Right lobe of liver (tissue), 4 donors: ENCODE data around the gene FSTL4.

Source experiments
- POLR2A ChIP-seq: fragments of 450-650 bp; IDR thresholded peaks from one replicate; pipeline ENCODE4 v1.6.1; 2017; ENCODE audit warnings: antibody characterized with exemption, mild to moderate bottlenecking
- TF ChIP-seq, protein P1 (sequence below), 4 donors: fragments of 200-600 bp in 3 of 4; fragments of 450-650 bp in 1 of 4; IDR thresholded peaks; one replicate each; pipeline versions ENCODE4 v1.5.1 to v1.8.0; 2016 to 2022; ENCODE audit warnings: antibody characterized with exemption in 4 of 4, mild to moderate bottlenecking in 2 of 4
- donor health status: DM: no; HTN: no; CAD: no.
- donor health status: DM: no; HTN: no; CAD: no.
- donor health status: DM: no; HTN: yes; CAD: no.

DNA sequence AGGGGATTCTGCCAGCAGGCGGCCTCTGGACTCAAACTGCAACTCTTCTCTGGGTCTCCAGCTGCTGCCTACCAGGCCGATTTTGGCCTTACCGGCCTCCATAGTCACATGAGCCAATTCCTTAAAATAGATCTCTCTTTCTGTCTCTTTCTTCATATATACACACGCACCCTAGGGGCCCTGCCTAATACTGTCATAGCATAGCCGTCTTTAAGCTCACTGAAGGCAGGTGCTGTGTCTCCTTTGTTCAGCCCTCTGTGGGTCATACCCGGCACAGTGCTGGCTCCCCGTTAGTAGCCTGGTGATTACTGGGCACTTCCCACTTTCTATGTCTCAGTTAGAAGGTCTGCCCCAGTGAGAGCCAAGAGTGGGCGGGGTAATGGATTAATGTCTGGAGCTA lies 419.6 kb downstream of the FSTL4 start:
- TF ChIP-seq, protein P1, sequence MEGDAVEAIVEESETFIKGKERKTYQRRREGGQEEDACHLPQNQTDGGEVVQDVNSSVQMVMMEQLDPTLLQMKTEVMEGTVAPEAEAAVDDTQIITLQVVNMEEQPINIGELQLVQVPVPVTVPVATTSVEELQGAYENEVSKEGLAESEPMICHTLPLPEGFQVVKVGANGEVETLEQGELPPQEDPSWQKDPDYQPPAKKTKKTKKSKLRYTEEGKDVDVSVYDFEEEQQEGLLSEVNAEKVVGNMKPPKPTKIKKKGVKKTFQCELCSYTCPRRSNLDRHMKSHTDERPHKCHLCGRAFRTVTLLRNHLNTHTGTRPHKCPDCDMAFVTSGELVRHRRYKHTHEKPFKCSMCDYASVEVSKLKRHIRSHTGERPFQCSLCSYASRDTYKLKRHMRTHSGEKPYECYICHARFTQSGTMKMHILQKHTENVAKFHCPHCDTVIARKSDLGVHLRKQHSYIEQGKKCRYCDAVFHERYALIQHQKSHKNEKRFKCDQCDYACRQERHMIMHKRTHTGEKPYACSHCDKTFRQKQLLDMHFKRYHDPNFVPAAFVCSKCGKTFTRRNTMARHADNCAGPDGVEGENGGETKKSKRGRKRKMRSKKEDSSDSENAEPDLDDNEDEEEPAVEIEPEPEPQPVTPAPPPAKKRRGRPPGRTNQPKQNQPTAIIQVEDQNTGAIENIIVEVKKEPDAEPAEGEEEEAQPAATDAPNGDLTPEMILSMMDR (IDR thresholded peaks at IDR 0.05) = no peak
- no peak for TF ChIP-seq POLR2A
